Measurements from ENCODE around the gene IL12A.

IL12A gene

GRCh38 chr3:159991591-159991990 is 3.0 kb downstream of the IL12A start:
- no peak for DNase-seq

- no peak for DNase-seq
Observed at GRCh38 chr3:159992589-159992988, 4.0 kb downstream of the IL12A start.

DNA sequence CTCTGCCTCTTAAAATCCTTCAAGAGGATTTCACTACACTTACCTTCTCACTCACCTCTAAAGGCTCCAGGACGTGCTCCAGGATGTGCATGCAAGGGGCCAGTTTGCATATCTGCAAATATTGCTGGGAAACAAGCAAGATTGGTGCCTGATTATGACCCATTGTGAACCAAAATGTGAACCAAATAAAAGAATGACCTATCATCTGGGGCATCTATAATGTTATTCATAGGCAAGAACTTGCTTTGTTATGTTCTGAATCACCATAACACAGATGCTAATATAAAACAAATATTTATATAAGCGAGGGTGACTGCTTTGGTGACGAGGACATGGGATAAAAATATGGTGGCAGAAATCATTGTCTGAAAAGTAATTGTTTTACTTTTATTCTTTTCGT is 5.5 kb downstream of the IL12A start:
- DNase-seq, result no peak

DNA sequence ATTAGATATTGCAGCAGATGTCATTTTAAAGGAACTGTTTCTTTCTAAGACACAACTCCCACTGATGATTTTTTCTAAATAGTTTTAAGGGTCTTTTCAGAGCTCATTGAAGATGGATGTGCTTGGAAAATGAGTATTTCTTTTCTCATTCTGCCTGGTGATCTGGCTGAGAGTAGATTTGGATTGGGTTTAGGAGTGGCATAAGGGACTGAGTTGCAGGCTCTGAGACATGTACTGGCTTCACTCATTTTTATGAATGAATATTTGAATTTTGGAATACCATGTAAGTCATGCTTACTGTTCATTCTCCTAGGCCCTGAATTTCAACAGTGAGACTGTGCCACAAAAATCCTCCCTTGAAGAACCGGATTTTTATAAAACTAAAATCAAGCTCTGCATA is 6.5 kb downstream of the IL12A start:
- DNase-seq, result no peak

GRCh38 chr3:159996018-159996417 is 7.4 kb downstream of the IL12A start:
- DNase-seq, result no peak

- DNase-seq, result no peak
Observed at GRCh38 chr3:159996959-159997358, 8.3 kb downstream of the IL12A start.

- DNase-seq, result no peak
Observed at GRCh38 chr3:160001148-160001760, 12.6 kb downstream of the IL12A start.

- no peak for DNase-seq
Observed at GRCh38 chr3:160001850-160002623, 13.4 kb downstream of the IL12A start.

DNA sequence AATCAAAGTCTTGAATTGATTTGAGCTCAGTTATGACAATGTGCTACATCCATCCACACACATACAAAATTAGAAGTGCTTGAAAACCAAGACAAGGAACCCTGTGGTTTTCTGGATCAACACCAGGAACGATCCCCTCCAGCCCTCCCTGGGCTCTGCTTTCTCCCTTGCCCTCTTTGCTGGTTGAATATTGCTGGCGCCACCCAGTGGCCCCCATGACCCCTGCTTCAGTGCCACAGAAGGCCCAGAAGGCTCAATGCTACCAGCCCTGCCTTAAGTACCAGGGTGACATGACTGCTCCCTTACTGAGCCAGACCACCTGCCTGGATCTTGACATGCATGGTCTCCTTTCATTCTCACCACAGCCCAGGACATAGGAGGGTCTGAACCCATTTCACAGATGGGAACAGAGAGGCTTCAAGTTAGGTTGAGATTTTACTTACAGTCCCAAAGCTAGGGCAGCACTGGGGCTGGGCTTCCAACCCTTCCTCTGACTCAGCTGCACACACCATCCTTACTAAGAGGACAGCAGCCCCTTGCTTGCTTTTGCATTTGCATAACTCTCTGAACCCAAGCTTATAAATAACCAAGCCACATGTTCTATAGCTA is 15.0 kb downstream of the IL12A start:
- DNase-seq, result peak; percentile 25

GRCh38 chr3:160005004-160005403 is 16.4 kb downstream of the IL12A start:
- DNase-seq, result no peak

DNA sequence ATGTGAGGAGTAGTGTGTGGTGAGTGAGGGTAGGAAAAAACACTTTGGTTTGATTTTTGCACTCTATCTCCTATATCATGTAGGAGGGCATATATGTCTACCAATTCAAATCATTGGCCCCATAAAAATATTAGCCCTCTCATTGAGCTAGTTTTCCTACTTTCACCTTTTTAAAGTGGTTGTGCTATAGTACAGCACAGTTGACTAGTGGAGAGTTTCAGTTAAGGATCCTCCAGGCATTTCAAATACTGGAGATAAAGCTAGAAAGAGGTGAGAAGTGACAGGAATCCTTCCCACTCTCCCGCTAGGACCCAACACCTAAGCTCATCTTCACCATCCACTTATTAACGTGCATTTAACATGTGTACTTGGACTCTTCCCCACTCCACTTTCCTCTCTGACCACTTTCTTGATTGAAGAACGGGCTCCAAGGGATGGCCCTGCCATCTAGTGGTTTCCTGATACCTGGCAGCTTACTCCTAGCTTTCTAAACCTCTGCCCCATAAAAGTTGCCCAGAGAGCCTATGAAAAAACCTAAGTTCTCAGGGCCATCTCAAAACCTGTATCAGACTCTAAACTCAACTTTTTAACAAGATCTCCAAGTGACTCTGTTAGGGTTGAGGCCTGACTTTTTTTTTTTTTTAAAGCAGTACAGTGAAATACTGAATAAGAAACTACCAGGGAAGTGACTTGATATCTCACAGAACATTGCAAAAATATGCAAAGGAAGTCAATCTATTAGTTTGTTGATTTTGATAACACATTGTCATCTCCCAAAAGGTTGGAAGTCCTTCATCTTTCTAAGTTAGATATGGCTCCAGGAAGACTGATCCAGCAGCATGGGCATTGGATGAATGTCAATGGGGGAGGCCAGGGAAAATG is 17.9 kb downstream of the IL12A start:
- DNase-seq, result peak; percentile 37

DNA sequence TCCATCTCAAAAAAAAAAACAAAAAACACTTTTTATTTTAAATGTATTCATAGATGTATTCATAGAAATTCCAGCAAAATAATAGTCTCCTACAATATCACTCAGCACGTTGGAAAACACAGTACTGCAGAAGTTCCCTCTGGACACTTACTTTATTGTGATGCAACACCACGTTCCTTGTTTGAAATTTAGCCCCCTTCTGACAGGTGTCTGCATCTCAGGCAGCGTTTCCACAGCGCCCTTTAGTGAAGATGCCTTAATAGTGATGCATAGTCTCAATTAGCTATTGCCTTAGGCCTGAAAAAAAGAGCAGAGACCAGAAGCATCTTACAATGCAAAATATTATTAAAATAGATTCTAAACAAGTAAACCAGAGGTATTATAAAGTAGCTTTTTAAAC is 20.3 kb downstream of the IL12A start:
- DNase-seq, result no peak

DNA sequence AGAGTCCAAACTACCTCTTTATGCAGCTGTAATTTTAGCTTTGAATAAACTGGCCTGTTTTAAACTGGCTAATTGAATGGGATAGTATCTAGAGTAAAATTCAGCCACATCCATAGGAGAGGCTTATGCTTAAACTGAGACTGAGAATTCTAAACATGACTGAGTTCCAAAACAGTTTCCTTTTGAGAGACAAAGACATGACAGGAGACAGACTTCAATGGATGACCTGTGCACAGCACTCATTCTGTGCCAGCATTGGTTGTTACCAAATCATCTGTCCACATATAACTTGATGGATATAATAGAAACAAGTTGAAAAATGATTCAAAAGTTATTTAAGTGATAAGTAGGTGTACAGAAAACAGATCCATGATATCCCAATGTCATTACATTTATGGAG is 20.9 kb downstream of the IL12A start:
- DNase-seq, result no peak

DNA sequence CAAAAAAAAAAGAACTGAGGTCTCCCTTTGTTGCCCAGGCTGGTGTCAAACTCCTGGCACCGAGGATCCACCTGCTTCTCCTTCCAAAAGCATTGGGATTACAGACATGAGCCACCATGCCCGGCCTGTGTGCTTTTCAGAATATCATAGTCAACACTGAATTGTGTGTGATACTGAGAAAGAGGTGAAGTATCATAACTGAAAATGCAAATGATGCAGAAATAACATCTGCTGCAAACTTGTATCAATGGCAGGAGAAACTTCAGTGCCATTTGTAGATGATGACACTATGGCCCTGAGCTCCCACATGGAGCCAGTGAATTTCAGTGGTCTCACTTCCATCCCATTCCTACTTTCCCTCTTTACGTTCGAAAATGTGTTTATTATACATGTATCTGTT is 21.9 kb downstream of the IL12A start:
- DNase-seq, result no peak

GRCh38 chr3:160012108-160012507 is 23.5 kb downstream of the IL12A start:
- DNase-seq, result no peak

DNA sequence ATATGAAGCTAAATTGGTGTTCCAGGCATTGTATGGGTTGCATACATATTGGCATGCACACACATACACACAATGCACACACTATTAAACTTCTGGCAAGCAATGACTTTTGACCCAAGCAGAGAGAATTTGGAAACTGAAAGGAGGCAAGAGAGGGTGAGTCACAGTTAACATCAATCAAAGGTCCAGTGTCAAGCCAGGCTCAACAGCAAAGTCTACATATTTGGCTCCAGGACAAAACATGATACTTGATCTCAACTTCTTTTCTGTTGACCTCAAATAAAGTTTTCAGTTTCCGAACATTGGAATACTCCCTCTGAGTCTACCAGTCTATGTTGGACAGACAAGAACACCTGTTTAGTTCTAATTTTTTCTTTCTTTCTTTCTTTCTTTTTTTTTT is 28.3 kb downstream of the IL12A start:
- DNase-seq, result no peak

DNA sequence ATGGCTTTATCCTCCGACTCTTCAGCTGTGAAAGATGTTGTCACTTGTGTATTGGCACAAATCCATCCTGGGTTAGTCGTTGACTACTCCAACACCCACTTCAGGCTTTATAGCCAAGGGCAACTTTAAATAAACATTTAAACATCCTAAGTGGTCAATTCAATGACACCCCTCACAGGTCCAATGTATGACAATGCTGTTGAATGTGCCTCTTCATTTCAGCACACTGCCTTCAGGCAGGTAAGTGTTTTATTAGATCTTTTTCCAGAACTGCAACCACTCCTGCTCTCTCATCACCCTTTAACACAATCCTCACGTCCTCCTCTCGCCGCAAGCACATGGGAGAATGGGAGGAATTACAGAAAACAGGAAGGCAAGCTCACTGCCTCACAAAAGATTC is 30.3 kb downstream of the IL12A start:
- DNase-seq, result no peak

DNA sequence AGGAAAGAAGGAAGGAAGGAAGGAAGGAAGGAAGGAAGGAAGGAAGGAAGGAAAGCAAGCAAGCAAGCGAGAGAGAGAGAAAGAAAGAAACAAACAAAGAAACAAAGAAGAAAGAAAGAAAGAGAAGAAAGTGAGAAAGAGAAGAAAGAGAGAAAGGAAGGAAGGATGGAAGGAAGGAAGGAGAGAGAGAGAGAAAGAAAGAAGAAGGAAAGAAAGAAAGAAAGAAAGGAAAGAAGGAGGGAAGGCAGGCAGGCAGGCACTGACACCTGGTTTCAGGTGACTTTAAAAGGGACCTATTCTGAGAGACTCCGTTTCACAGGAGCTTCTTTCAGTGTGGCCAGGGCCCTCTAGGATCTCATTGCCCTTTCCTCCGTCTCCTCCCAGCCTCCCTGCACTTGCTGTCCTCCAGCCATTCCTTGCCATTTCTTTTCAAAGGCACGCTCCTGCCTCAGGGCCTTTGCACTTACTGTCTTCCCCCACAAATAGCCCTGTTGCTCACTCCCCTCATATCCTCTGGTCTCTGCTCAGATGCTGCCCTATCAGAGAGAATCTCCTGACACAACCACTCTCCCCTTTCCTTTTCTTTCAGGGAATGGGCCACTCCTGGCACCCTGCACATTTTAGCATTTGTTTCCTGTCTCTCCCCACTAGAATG is 31.5 kb downstream of the IL12A start:
- DNase-seq, result no peak

- DNase-seq, result no peak
Observed at GRCh38 chr3:160022068-160022467, 33.4 kb downstream of the IL12A start.

DNA sequence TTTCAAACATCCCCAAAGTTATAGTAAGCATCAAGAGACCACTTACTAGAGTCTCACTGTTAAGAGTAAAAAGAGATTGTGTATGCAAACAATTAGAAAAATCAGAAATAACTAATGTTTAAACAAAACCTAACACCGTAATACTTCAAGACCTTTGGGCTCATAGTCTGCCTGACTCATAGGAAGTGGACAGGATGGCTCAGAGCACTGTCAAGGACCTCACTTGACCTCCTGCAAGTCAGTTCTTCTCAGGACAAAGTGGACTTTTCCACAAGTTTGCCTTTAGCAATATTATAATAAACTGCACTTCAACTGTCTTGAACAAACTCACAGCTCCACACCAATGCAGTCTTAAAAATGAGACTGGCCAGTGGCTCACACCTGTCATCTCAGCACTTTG is 34.8 kb downstream of the IL12A start:
- no peak for DNase-seq

DNA sequence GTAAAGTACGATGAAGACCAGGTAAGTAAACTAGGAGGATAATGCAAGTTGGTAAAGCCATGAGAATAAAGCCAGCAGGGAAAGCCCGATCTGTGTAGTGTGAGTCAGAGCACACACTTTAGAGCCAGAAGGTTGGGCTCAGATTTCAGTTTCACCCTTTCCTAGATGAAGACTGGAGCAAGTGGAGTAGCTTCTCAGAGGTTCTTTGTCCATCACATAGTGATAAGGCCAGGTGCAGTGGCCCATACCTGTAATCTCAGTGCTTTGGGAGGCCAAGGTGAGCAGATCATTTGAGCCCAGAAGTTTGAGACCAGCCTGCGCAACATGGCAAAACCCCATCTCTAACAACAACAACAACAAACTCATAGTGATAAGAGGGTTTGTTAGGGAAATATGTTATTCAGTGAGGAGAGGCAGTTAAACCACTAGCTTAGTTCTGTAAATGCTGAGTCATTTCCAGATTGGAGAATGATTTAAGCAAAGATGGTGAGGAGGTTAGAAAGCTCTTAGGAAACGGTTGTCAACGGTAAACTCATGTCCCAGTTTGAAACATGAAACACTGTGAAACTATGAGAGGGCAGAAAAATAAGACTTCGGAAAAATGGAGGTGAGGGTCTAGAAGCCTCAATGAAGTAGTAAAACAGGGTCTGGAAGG is 39.0 kb downstream of the IL12A start:
- DNase-seq, result no peak

GRCh38 chr3:160035757-160036156 is 47.1 kb downstream of the IL12A start:
- no peak for DNase-seq

Measured in NCI-H446 treated with DMSO at 0.1 percent for 48 hours (cell line).